G401 (cell line): ENCODE data around the gene CTNNA3. TPM values are rescaled to one million over a fixed set of nuclear protein-coding genes. Genes with fewer than 3 reads are reported as not detected.

ENCODE experiments used
- DNase-seq: peaks from one replicate; pipeline ENCODE4 v3.0.0-alpha.2; 2015; ENCODE audit warnings: low spot score
- in situ Hi-C: cut with HindIII; loops from 2 replicates; pipeline ENCODE4 v1.10.0; 2016; ENCODE audit warnings: low sequenced_read_pairs, mixed read lengths
- total RNA-seq: library from RNA; depleted of rRNA; stranded (reverse); fragments of >200 nt; shearing (Covaris generic); gene quantifications from 2 replicates; pipeline ENCODE4 v1.2.3, GENCODE V29; 2014; rRNA removed

The CTNNA3 gene
- total RNA-seq, 1 experiment from 2014 or later, result not detected

DNA sequence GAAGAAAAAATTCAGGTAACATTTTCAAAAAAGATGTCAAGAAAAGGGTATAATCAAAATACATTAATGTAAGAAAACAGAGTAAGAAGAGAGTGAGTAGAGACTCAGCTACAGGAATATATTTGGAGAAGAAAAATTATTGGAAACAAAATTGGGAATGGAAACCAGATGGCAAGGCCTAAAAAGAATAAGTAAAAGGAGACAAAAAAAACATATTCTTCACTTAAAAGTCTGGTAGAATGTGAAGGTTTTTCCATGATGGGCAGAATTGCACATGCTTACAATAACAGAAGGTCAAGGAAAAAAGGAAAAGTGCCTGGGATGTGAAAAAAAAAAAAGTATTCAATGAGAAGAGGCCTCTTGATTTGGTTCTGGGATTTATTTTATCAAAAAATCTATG, 1832.0 kb downstream of the CTNNA3 start:
- in situ Hi-C loops, result no loop called here

More for the DNA sequence above, 1832.0 kb downstream of the CTNNA3 start:
- no peak for DNase-seq

Other genes with a start within 250 kb of the CTNNA3 start
- gene DNAJC12, start 142.0 kb upstream of the CTNNA3 start, total RNA-seq, result 1.1 and 15.8 TPM in 2 replicates
- gene SIRT1, start 188.5 kb upstream of the CTNNA3 start, total RNA-seq, result 14.8 and 27.2 TPM in 2 replicates